ENCODE results near the gene MAGED4. TPM values are rescaled to one million over a fixed set of nuclear protein-coding genes. Genes with fewer than 3 reads are reported as not detected.
"Not testable (repeated sequence)": the region's sequence is repeated elsewhere in the genome, so short reads cannot be mapped to it uniquely, and the experiment has no call there.

MAGED4 gene
- 0.47 TPM for total RNA-seq
- long read RNA-seq, partial matches to known transcripts, result 1 of 1 reads
- long read RNA-seq, other reads (novel, unspliced or antisense), result 0 of 1 reads

- intact Hi-C loops (cut with micrococcal nuclease); H3K4me3 ChIP-seq; H3K27ac ChIP-seq (replicated peaks); H3K36me3 ChIP-seq; H3K9me3 ChIP-seq (replicated peaks); H3K4me1 ChIP-seq; H3K27me3 ChIP-seq (ENCODE audit: low read depth); DNase-seq: not testable (repeated sequence)
Observed at GRCh38 chrX:52184440-52185077, at the start of gene MAGED4. Gene MAGED4, plus strand, starts transcription at chrX:52184888. Its CDS starts 1,035 bp downstream, at chrX:52185923.

- Histone ChIP-seq H3K4me1 (no peaks in the 10 kb centered on the region), H3K36me3 (no peaks in the 10 kb centered on the region), H3K9me3 (replicated peaks) (no peaks in the 10 kb centered on the region), H3K27me3 (ENCODE audit: low read depth) (no peaks in the 10 kb centered on the region), H3K27ac (replicated peaks) (no peak overlapping the region), H3K4me3 (no peak overlapping the region)
- no peak for DNase-seq
- intact Hi-C loops (cut with micrococcal nuclease), result no loop called here
- no peak for TF ChIP-seq CTCF (IDR thresholded peaks at IDR 0.05; ENCODE audit: borderline replicate concordance)
Observed at GRCh38 chrX:52138830-52139544, 45.7 kb upstream of the MAGED4 start.

- no peak for DNase-seq
- Histone ChIP-seq H3K4me1 (no peaks in the 10 kb centered on the region), H3K27ac (replicated peaks) (no peak overlapping the region), H3K27me3 (ENCODE audit: low read depth) (no peaks in the 10 kb centered on the region), H3K9me3 (replicated peaks) (no peaks in the 10 kb centered on the region), H3K36me3 (no peaks in the 10 kb centered on the region), H3K4me3 (no peak overlapping the region)
- intact Hi-C loops (cut with micrococcal nuclease), result no loop called here
- no peak for TF ChIP-seq CTCF (IDR thresholded peaks at IDR 0.05; ENCODE audit: borderline replicate concordance)
Observed at GRCh38 chrX:52139545-52139895, 45.2 kb upstream of the MAGED4 start.

- Histone ChIP-seq H3K4me3 (no peak overlapping the region), H3K4me1 (no peaks in the 10 kb centered on the region), H3K27ac (replicated peaks) (no peak overlapping the region), H3K36me3 (no peaks in the 10 kb centered on the region), H3K9me3 (replicated peaks) (no peaks in the 10 kb centered on the region), H3K27me3 (ENCODE audit: low read depth) (no peaks in the 10 kb centered on the region)
- TF ChIP-seq CTCF (IDR thresholded peaks at IDR 0.05; ENCODE audit: borderline replicate concordance), result no peak
- DNase-seq, result no peak
- intact Hi-C loops (cut with micrococcal nuclease), result no loop called here
Observed at GRCh38 chrX:52140020-52140419, 44.7 kb upstream of the MAGED4 start.

GRCh38 chrX:52150667-52151066 is 34.0 kb upstream of the MAGED4 start:
- H3K4me3 ChIP-seq; H3K27me3 ChIP-seq (ENCODE audit: low read depth); DNase-seq; H3K4me1 ChIP-seq; H3K36me3 ChIP-seq; H3K27ac ChIP-seq (replicated peaks); intact Hi-C loops (cut with micrococcal nuclease); H3K9me3 ChIP-seq (replicated peaks): not testable (repeated sequence)

GRCh38 chrX:52160140-52160539 is 24.5 kb upstream of the MAGED4 start:
- H3K27ac ChIP-seq (replicated peaks); H3K36me3 ChIP-seq; H3K27me3 ChIP-seq (ENCODE audit: low read depth); H3K9me3 ChIP-seq (replicated peaks); H3K4me1 ChIP-seq; DNase-seq; H3K4me3 ChIP-seq; intact Hi-C loops (cut with micrococcal nuclease): not testable (repeated sequence)

GRCh38 chrX:52166840-52167239 is 17.8 kb upstream of the MAGED4 start:
- intact Hi-C loops (cut with micrococcal nuclease), result no loop called here
- Histone ChIP-seq H3K27me3 (ENCODE audit: low read depth) (no peaks in the 10 kb centered on the region), H3K4me3 (no peak overlapping the region), H3K9me3 (replicated peaks) (no peaks in the 10 kb centered on the region), H3K36me3 (no peaks in the 10 kb centered on the region), H3K27ac (replicated peaks) (no peak overlapping the region), H3K4me1 (no peaks in the 10 kb centered on the region)
- DNase-seq, result no peak
- TF ChIP-seq CTCF (IDR thresholded peaks at IDR 0.05; ENCODE audit: borderline replicate concordance), result no peak

- H3K27me3 ChIP-seq (ENCODE audit: low read depth); DNase-seq; H3K4me1 ChIP-seq; H3K27ac ChIP-seq (replicated peaks); H3K9me3 ChIP-seq (replicated peaks); H3K4me3 ChIP-seq; H3K36me3 ChIP-seq; intact Hi-C loops (cut with micrococcal nuclease): not testable (repeated sequence)
Observed at GRCh38 chrX:52171055-52171454, 13.6 kb upstream of the MAGED4 start.

- H3K9me3 ChIP-seq (replicated peaks); H3K4me1 ChIP-seq; H3K27me3 ChIP-seq (ENCODE audit: low read depth); intact Hi-C loops (cut with micrococcal nuclease); DNase-seq; H3K4me3 ChIP-seq; H3K36me3 ChIP-seq; H3K27ac ChIP-seq (replicated peaks): not testable (repeated sequence)
Observed at GRCh38 chrX:52185078-52185453, 378 bp downstream of the MAGED4 start.

GRCh38 chrX:52211405-52211804 is 26.7 kb downstream of the MAGED4 start:
- H3K27me3 ChIP-seq (ENCODE audit: low read depth); H3K4me3 ChIP-seq; H3K36me3 ChIP-seq; H3K9me3 ChIP-seq (replicated peaks); intact Hi-C loops (cut with micrococcal nuclease); DNase-seq; H3K4me1 ChIP-seq; H3K27ac ChIP-seq (replicated peaks): not testable (repeated sequence)

All from left ventricle myocardium inferior (tissue), 1 donor.